ENCODE measurements around the gene SOX18. TPM values are rescaled to one million over a fixed set of nuclear protein-coding genes. Genes with fewer than 3 reads are reported as not detected.
A peak's percentile ranks its signal among the peaks of the same experiment; 100 is the strongest.

The SOX18 gene
- polyA plus RNA-seq, 1 experiment: not detected

DNA sequence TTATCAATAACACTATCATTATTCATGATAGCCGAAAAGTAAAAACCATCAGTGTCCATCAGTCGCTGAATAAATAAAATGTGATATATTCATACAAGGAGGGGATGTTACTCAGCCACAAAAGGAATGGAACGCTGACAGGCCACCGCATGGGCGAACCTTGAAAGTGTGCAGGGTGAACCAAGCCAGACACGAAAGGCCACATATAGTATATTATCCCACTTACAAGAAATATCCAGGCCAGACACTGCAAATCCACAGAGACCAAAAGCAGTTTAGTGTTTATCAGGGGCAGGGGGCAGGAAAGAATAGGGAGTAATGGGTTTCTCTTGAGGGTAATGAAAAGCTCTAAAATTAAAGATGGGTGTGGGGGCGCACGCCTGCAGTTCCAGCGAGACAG lies 5.7 kb downstream of the SOX18 start:
- DNase-seq (ENCODE audit: low read depth): no peak
- TF ChIP-seq, protein P1, sequence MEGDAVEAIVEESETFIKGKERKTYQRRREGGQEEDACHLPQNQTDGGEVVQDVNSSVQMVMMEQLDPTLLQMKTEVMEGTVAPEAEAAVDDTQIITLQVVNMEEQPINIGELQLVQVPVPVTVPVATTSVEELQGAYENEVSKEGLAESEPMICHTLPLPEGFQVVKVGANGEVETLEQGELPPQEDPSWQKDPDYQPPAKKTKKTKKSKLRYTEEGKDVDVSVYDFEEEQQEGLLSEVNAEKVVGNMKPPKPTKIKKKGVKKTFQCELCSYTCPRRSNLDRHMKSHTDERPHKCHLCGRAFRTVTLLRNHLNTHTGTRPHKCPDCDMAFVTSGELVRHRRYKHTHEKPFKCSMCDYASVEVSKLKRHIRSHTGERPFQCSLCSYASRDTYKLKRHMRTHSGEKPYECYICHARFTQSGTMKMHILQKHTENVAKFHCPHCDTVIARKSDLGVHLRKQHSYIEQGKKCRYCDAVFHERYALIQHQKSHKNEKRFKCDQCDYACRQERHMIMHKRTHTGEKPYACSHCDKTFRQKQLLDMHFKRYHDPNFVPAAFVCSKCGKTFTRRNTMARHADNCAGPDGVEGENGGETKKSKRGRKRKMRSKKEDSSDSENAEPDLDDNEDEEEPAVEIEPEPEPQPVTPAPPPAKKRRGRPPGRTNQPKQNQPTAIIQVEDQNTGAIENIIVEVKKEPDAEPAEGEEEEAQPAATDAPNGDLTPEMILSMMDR (IDR thresholded peaks at IDR 0.05; ENCODE audit: insufficient read depth, low read depth, low read length): no peak
- CTCF ChIA-PET: interaction anchor here (0.8 to 1.3 kb wide), 2 partner anchors 14 to 15 kb away, joined by 3 to 8 read pairs; no protein-coding TSS in a partner anchor
- H3K36me3 ChIP-seq (ENCODE audit: control insufficient read depth, insufficient read depth, low read length): no peaks in the 10 kb centered on the region
- POLR2A ChIA-PET: no interaction called here
- H3K4me3 ChIP-seq (ENCODE audit: low read depth, low read length): no peak overlapping the region
- H3K27me3 ChIP-seq (ENCODE audit: control insufficient read depth, insufficient read depth, low read length): peaks cover 41% of the 10 kb centered on the region

DNA sequence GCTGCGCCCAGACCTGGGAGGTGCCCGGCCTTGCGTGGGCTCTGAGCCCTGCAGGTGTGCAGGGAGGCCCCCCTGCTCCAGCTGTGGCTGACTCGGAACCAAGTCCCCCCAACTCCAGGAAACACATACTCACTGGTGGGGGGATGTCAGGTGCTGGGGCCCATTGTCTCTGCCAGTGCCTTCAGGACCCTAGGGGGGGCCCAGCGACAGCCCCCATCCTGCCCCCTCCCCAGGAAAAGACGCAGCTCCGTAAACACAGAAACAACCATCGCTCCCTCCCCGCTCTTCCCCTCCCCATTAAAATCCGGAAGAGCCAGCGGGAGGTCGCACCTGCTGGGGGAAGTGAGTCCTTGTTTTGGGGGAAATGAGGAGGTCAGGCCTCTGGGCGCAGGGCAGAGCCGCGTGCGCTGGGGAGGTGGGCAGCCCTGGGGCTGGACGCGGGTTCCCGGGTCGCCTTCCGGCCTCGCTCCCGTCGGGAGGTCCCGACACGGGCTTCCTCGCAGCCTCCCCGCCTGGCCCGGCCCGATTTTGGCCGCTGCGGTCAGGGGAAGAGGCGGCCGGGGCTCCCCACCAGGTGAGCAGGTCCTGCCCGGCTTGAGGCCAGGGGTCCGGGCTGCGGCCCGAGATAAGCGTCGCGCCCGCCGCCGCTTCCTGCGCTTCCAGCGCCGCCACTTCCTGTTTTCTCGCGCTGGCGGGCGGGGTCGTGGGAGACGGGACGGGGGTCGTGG lies 7.2 kb downstream of the SOX18 start:
- ChIA-PET CTCF (interaction anchor here (5.0 kb wide), 1 partner anchor 13 kb away, joined by 76 read pairs; no protein-coding TSS in a partner anchor), POLR2A (no interaction called here)
- Histone ChIP-seq H3K36me3 (ENCODE audit: control insufficient read depth, insufficient read depth, low read length) (no peaks in the 10 kb centered on the region), H3K27me3 (ENCODE audit: control insufficient read depth, insufficient read depth, low read length) (peaks cover 34% of the 10 kb centered on the region), H3K4me3 (ENCODE audit: low read depth, low read length) (peak overlapping the region; percentile 38)
- TF ChIP-seq, protein P1 (IDR thresholded peaks at IDR 0.05; ENCODE audit: insufficient read depth, low read depth, low read length): no peak
- no peak for DNase-seq (ENCODE audit: low read depth)

DNA sequence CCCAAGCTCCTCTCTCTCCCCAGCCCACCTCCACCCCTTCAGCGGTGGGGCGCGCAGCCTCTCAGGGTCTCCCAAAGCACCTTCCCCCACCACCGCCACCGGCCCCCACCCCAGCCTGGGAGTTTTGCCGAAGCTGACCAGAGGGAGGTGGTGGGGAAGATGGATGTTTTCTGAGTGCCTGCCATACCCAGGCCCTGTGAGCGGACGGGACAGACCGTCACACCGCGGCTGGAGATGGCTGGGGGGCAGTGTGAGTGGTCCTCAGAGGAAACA lies 7.7 kb downstream of the SOX18 start:
- TF ChIP-seq, protein P1 (IDR thresholded peaks at IDR 0.05; ENCODE audit: insufficient read depth, low read depth, low read length): no peak
- Histone ChIP-seq H3K4me3 (ENCODE audit: low read depth, low read length) (no peak overlapping the region; the same call in 1 of the 2 replicates), H3K36me3 (ENCODE audit: control insufficient read depth, insufficient read depth, low read length) (no peaks in the 10 kb centered on the region), H3K27me3 (ENCODE audit: control insufficient read depth, insufficient read depth, low read length) (peaks cover 30% of the 10 kb centered on the region)
- DNase-seq (ENCODE audit: low read depth): no peak
- POLR2A ChIA-PET: no interaction called here
- CTCF ChIA-PET: interaction anchor here (1.0 to 5.0 kb wide), 2 partner anchors 14 kb away, joined by 3 to 76 read pairs; no protein-coding TSS in a partner anchor

DNA sequence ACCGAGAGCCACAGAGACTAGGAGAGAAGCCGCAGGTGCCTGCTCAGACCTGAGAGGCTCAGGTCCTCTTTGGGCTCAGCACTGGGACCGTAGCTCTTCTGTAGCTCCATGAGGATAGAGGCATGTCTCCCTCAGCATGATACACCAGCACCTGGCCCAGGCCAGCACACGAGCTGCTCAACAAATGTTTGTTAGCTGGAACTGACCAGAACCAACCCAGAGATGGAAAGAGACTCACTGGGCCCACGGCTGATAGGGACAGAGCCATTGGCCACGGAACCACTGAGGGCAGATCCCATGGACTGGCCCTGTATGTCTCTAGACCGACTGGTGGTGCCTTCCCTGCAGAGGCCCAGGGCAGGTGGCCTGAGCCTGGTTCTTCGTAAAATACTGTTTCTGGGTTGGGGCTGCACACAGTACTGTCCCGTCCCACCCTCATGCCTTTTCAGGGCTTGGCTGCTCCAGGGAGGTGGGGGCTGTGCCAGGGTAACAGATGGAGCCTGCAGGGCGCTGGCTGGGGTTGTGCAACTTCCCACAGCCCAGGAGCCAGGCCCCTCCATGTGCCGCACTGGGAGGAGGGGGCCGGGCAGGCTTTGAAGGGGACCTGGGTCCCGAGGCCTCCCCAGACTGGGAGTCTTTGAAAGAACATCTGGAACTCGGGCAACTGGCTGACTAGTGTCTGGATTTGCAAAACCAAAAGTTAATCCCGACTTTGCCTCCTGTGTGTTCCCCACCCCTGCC lies 8.2 kb downstream of the SOX18 start:
- DNase-seq (ENCODE audit: low read depth): no peak
- TF ChIP-seq, protein P1 (IDR thresholded peaks at IDR 0.05; ENCODE audit: insufficient read depth, low read depth, low read length): no peak
- ChIA-PET CTCF (interaction anchor here (0.9 to 5.0 kb wide), 3 partner anchors 13 to 85 kb away, joined by 3 to 76 read pairs (median 3); partner anchors contain the start of gene UCKL1), POLR2A (no interaction called here)
- H3K27me3 ChIP-seq (ENCODE audit: control insufficient read depth, insufficient read depth, low read length): peaks cover 28% of the 10 kb centered on the region
- no peak overlapping the region for H3K4me3 ChIP-seq (ENCODE audit: low read depth, low read length)
- no peaks in the 10 kb centered on the region for H3K36me3 ChIP-seq (ENCODE audit: control insufficient read depth, insufficient read depth, low read length)
